Measurements from ENCODE around the gene ADRA2B. TPM values are rescaled to one million over a fixed set of nuclear protein-coding genes. Genes with fewer than 3 reads are reported as not detected.
"Not testable (repeated sequence)": the region's sequence is repeated elsewhere in the genome, so short reads cannot be mapped to it uniquely, and the experiment has no call there.

ADRA2B gene
- total RNA-seq, 1 experiment from 2014 or later: 0.47 TPM

DNA sequence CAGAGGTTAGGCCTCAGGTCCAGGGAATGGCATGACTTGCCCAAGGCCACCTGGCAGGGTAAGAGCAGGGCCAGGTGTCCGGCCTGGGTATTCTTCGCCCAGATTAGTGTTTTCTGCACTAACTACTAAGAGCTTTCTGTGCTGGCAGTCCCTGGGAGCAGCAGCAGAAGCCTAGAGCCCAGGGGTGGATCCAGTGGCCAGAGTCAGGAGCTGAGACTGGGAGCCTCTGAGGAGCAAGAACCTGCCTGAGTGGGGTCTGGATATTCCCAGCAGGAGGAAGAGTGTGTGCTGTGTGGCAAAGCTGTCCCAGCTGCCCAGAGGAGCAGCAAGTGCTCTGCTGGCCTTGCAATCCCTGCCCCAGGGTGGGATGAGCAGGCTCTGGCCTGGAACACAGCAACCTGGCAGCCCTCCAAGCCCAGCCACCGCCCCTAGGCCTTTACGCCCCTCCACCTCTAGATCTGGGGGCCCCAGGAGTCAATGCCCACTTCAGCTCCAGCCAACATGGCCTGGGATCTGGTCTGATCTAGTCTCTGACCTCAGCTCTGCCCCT, 50.9 kb downstream of the ADRA2B start:
- Histone ChIP-seq H3K27me3 (ENCODE audit: insufficient read depth, low read length) (no peaks in the 10 kb centered on the region), H2AFZ (ENCODE audit: low read depth, low read length, poor library complexity, severe bottlenecking) (no peak overlapping the region), H3K9me3 (ENCODE audit: control insufficient read depth in 1 of 2, insufficient read depth in 1 of 2, low read depth in 1 of 2, low read length in 2 of 2) (no peaks in the 10 kb centered on the region), H4K20me1 (ENCODE audit: insufficient read depth) (no peaks in the 10 kb centered on the region), H3K4me2 (ENCODE audit: low read length) (no peak overlapping the region), H3K9me2 (ENCODE audit: insufficient read depth) (no peaks in the 10 kb centered on the region), H3K4me3 (replicated peaks in 1 of 2; ENCODE audit: low read depth in 1 of 2, low read length in 2 of 2) (no peak overlapping the region), H3K4me1 (ENCODE audit: control insufficient read depth in 1 of 2, insufficient read depth in 2 of 2, low read length in 2 of 2) (peaks cover 3 to 7% of the 10 kb centered on the region in 2 experiments; a peak in 2 of 4 replicates), H3K79me2 (ENCODE audit: insufficient read depth, low read length) (no peaks in the 10 kb centered on the region), H3K36me3 (ENCODE audit: control insufficient read depth in 1 of 2, insufficient read depth in 2 of 2, low read length in 2 of 2) (no peaks in the 10 kb centered on the region), H3K9ac (ENCODE audit: low read length) (no peak overlapping the region), H3K27ac (ENCODE audit: low read depth, low read length) (no peak overlapping the region)
- ChIA-PET POLR2A (no interaction called here), RAD21 (ENCODE audit: low non-redundant PET in 1 of 2, low total read pairs in 2 of 2, uncharacterized antibody in 2 of 2, unreplicated experiment in 2 of 2) (no interaction called here), CTCF (no interaction called here)
- TF ChIP-seq ZNF274 (IDR thresholded peaks at IDR 0.05; ENCODE audit: low read depth, low read length) (no peak), POLR2A (IDR thresholded peaks at IDR 0.05; ENCODE audit: borderline replicate concordance, extremely low read depth, insufficient read depth, insufficient read length) (no peak), ZFX (IDR thresholded peaks at IDR 0.05) (no peak), RAD21 (IDR thresholded peaks at IDR 0.05; ENCODE audit: low read depth) (no peak), SP1 (IDR thresholded peaks at IDR 0.05; ENCODE audit: low read depth) (no peak), YY1 (IDR thresholded peaks at IDR 0.05; ENCODE audit: extremely low read depth, insufficient replicate concordance, low read depth, low read length) (no peak), JUND (IDR thresholded peaks at IDR 0.05) (no peak), TCF7L2 (IDR thresholded peaks at IDR 0.05; ENCODE audit: borderline replicate concordance, extremely low read depth, insufficient read depth, insufficient read length) (no peak), ELF1 (IDR thresholded peaks at IDR 0.05; ENCODE audit: borderline replicate concordance, low read depth) (no peak), EZH2 (IDR thresholded peaks at IDR 0.05) (no peak)
- TF ChIP-seq, protein P1, sequence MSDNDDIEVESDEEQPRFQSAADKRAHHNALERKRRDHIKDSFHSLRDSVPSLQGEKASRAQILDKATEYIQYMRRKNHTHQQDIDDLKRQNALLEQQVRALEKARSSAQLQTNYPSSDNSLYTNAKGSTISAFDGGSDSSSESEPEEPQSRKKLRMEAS (IDR thresholded peaks at IDR 0.05): no peak
- no TSS peak for BruUV-seq (replicated peaks)
- ATAC-seq (no peak), DNase-seq (ENCODE audit: low read depth, low spot score) (no peak)
- intact Hi-C loops (cut with micrococcal nuclease): no loop called here

- H3K27me3 ChIP-seq (ENCODE audit: insufficient read depth, low read length); H3K27ac ChIP-seq (ENCODE audit: low read depth, low read length); RAD21 ChIA-PET (ENCODE audit: low non-redundant PET in 1 of 2, low total read pairs in 2 of 2, uncharacterized antibody in 2 of 2, unreplicated experiment in 2 of 2); H3K9me3 ChIP-seq (ENCODE audit: control insufficient read depth in 1 of 2, insufficient read depth in 1 of 2, low read depth in 1 of 2, low read length in 2 of 2); DNase-seq (ENCODE audit: low read depth, low spot score); CTCF ChIA-PET; POLR2A ChIA-PET; H3K79me2 ChIP-seq (ENCODE audit: insufficient read depth, low read length); H4K20me1 ChIP-seq (ENCODE audit: insufficient read depth); H2AFZ ChIP-seq (ENCODE audit: low read depth, low read length, poor library complexity, severe bottlenecking); ATAC-seq; H3K4me2 ChIP-seq (ENCODE audit: low read length); H3K4me1 ChIP-seq (ENCODE audit: control insufficient read depth in 1 of 2, insufficient read depth in 2 of 2, low read length in 2 of 2); H3K9ac ChIP-seq (ENCODE audit: low read length); intact Hi-C loops (cut with micrococcal nuclease); H3K36me3 ChIP-seq (ENCODE audit: control insufficient read depth in 1 of 2, insufficient read depth in 2 of 2, low read length in 2 of 2); BruUV-seq (replicated peaks); H3K9me2 ChIP-seq (ENCODE audit: insufficient read depth); H3K4me3 ChIP-seq (replicated peaks in 1 of 2; ENCODE audit: low read depth in 1 of 2, low read length in 2 of 2): not testable (repeated sequence)
Observed at GRCh38 chr2:96064760-96065159, 51.6 kb downstream of the ADRA2B start.

GRCh38 chr2:96064047-96064675, 52.2 kb downstream of the ADRA2B start:
- BruUV-seq (replicated peaks); H3K4me2 ChIP-seq (ENCODE audit: low read length); H3K4me1 ChIP-seq (ENCODE audit: control insufficient read depth in 1 of 2, insufficient read depth in 2 of 2, low read length in 2 of 2); H3K9me3 ChIP-seq (ENCODE audit: control insufficient read depth in 1 of 2, insufficient read depth in 1 of 2, low read depth in 1 of 2, low read length in 2 of 2); H3K27me3 ChIP-seq (ENCODE audit: insufficient read depth, low read length); H3K4me3 ChIP-seq (replicated peaks in 1 of 2; ENCODE audit: low read depth in 1 of 2, low read length in 2 of 2); POLR2A ChIA-PET; intact Hi-C loops (cut with micrococcal nuclease); H4K20me1 ChIP-seq (ENCODE audit: insufficient read depth); ATAC-seq; CTCF ChIA-PET; H3K79me2 ChIP-seq (ENCODE audit: insufficient read depth, low read length); H3K27ac ChIP-seq (ENCODE audit: low read depth, low read length); RAD21 ChIA-PET (ENCODE audit: low non-redundant PET in 1 of 2, low total read pairs in 2 of 2, uncharacterized antibody in 2 of 2, unreplicated experiment in 2 of 2); DNase-seq (ENCODE audit: low read depth, low spot score); H3K36me3 ChIP-seq (ENCODE audit: control insufficient read depth in 1 of 2, insufficient read depth in 2 of 2, low read length in 2 of 2); H2AFZ ChIP-seq (ENCODE audit: low read depth, low read length, poor library complexity, severe bottlenecking); H3K9ac ChIP-seq (ENCODE audit: low read length); H3K9me2 ChIP-seq (ENCODE audit: insufficient read depth): not testable (repeated sequence)

Measured in HCT116 (cell line).